ENCODE results near the gene VSIG10L2.

DNA sequence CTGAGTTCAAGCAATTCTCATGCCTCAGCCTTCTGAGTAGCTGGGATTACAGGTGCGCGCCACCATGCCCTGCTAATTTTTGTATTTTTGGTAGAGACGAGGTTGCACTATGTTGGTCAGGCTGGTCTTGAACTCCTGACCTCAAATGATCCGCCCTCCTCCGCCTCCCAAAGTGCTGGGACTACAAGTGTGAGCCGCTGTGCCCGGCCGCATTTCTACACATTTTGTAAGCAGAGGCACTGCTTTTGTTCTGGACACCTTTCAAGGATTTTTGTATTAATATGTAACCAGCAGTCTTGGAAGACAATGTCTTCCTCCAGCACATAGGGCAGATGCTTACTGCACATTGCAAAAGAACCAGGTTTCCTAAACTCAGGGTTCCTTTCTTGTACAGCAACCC lies 11.4 kb upstream of the VSIG10L2 start:
- TF ChIP-seq, protein P1, sequence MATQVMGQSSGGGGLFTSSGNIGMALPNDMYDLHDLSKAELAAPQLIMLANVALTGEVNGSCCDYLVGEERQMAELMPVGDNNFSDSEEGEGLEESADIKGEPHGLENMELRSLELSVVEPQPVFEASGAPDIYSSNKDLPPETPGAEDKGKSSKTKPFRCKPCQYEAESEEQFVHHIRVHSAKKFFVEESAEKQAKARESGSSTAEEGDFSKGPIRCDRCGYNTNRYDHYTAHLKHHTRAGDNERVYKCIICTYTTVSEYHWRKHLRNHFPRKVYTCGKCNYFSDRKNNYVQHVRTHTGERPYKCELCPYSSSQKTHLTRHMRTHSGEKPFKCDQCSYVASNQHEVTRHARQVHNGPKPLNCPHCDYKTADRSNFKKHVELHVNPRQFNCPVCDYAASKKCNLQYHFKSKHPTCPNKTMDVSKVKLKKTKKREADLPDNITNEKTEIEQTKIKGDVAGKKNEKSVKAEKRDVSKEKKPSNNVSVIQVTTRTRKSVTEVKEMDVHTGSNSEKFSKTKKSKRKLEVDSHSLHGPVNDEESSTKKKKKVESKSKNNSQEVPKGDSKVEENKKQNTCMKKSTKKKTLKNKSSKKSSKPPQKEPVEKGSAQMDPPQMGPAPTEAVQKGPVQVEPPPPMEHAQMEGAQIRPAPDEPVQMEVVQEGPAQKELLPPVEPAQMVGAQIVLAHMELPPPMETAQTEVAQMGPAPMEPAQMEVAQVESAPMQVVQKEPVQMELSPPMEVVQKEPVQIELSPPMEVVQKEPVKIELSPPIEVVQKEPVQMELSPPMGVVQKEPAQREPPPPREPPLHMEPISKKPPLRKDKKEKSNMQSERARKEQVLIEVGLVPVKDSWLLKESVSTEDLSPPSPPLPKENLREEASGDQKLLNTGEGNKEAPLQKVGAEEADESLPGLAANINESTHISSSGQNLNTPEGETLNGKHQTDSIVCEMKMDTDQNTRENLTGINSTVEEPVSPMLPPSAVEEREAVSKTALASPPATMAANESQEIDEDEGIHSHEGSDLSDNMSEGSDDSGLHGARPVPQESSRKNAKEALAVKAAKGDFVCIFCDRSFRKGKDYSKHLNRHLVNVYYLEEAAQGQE (IDR thresholded peaks at IDR 0.05; ENCODE audit: low read depth): no peak
- TF ChIP-seq TAF1 (IDR thresholded peaks at IDR 0.05; ENCODE audit: low read depth) (no peak), YY1 (IDR thresholded peaks at IDR 0.05; ENCODE audit: low read depth) (no peak), CREB1 (IDR thresholded peaks at IDR 0.05; ENCODE audit: low read depth) (no peak), NFIC (IDR thresholded peaks at IDR 0.05) (no peak), EP300 (IDR thresholded peaks at IDR 0.05; ENCODE audit: borderline replicate concordance) (no peak), RAD21 (IDR thresholded peaks at IDR 0.05; ENCODE audit: low read depth) (no peak), CEBPB (IDR thresholded peaks at IDR 0.05) (no peak), TEAD4 (IDR thresholded peaks at IDR 0.05) (no peak), EGR1 (IDR thresholded peaks at IDR 0.05) (no peak), FOXM1 (IDR thresholded peaks at IDR 0.05; ENCODE audit: borderline replicate concordance, low read depth) (no peak)
- TF ChIP-seq, protein P2, sequence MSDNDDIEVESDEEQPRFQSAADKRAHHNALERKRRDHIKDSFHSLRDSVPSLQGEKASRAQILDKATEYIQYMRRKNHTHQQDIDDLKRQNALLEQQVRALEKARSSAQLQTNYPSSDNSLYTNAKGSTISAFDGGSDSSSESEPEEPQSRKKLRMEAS (IDR thresholded peaks at IDR 0.05): no peak
